MCF 10A (cell line): Measurements from ENCODE around the gene NUBP2. TPM values are rescaled to one million over a fixed set of nuclear protein-coding genes. Genes with fewer than 3 reads are reported as not detected.
"Not testable (repeated sequence)": the region's sequence is repeated elsewhere in the genome, so short reads cannot be mapped to it uniquely, and the experiment has no call there.

Experiments used
- BruUV-seq: library from RNA; stranded (reverse); fragments of 400-500 nt; replicated peaks from 2 replicates; lab custom pipeline; 2021; lab: Mats Ljungman, UMichigan
- CTCF ChIA-PET: fragments of 300-600 bp; sonication (Branson Sonifier 250); formaldehyde crosslinking; extraction: SDS; loops from one replicate; lab custom pipeline; 2021; ENCODE audit warnings: antibody characterized with exemption, inconsistent platforms; lab: Yijun Ruan, JAX
- POLR2A ChIA-PET: fragments of 300-600, 350-650 bp; sonication (Branson Sonifier 250); formaldehyde crosslinking; extraction: SDS; loops from one replicate; lab custom pipeline; 2020; ENCODE audit warnings: antibody characterized with exemption, inconsistent platforms; lab: Yijun Ruan, JAX
- DNase-seq: peaks from one replicate; pipeline ENCODE4 v3.0.0-alpha.2; 2018; ENCODE audit not compliant: unreplicated experiment
- H3K27ac Mint-ChIP-seq: one replicate; pipeline ENCODE4 v1.8.0; 2022; ENCODE audit warnings: mild to moderate bottlenecking, low read depth, mixed read lengths; ENCODE audit not compliant: unreplicated experiment
- H3K27me3 Mint-ChIP-seq: one replicate; pipeline ENCODE4 v1.8.0; 2022; ENCODE audit warnings: mixed read lengths; ENCODE audit not compliant: insufficient read depth, unreplicated experiment
- H3K36me3 Mint-ChIP-seq: one replicate; pipeline ENCODE4 v1.8.0; 2022; ENCODE audit warnings: mild to moderate bottlenecking, moderate library complexity, mixed read lengths; ENCODE audit not compliant: insufficient read depth, unreplicated experiment
- H3K4me1 Mint-ChIP-seq: one replicate; pipeline ENCODE4 v1.8.0; 2022; ENCODE audit warnings: mixed read lengths; ENCODE audit not compliant: insufficient read depth, unreplicated experiment
- H3K4me3 Mint-ChIP-seq: one replicate; pipeline ENCODE4 v1.8.0; 2022; ENCODE audit warnings: mild to moderate bottlenecking, moderate library complexity, mixed read lengths; ENCODE audit not compliant: unreplicated experiment
- H3K9me3 Mint-ChIP-seq: one replicate; pipeline ENCODE4 v1.8.0; 2022; ENCODE audit warnings: mixed read lengths; ENCODE audit not compliant: unreplicated experiment
- intact Hi-C: fragments of 100-400 bp; cut with micrococcal nuclease; formaldehyde crosslinking; loops from 2 replicates; pipeline ENCODE4 v1.14.1; 2022
- total RNA-seq: library from RNA; stranded (reverse); gene quantifications from 2 replicates; pipeline ENCODE4 v1.2.3, GENCODE V29; 2022
- TF ChIP-seq, protein P1 (sequence below): fragments of 200-600 bp; IDR thresholded peaks from one replicate; pipeline ENCODE4 v1.8.0; 2022; ENCODE audit warnings: antibody characterized with exemption, mild to moderate bottlenecking; ENCODE audit not compliant: unreplicated experiment

Gene NUBP2
- total RNA-seq, 1 experiment from 2014 or later, result 71.3 TPM

GRCh38 chr16:1793578-1794220 lies 10.9 kb downstream of the NUBP2 start, which contains the start of gene IGFALS:
TSS of gene IGFALS (minus strand) at chr16:1793705. CDS start at chr16:1793652, 53 bp downstream.
- TF ChIP-seq, protein P1, sequence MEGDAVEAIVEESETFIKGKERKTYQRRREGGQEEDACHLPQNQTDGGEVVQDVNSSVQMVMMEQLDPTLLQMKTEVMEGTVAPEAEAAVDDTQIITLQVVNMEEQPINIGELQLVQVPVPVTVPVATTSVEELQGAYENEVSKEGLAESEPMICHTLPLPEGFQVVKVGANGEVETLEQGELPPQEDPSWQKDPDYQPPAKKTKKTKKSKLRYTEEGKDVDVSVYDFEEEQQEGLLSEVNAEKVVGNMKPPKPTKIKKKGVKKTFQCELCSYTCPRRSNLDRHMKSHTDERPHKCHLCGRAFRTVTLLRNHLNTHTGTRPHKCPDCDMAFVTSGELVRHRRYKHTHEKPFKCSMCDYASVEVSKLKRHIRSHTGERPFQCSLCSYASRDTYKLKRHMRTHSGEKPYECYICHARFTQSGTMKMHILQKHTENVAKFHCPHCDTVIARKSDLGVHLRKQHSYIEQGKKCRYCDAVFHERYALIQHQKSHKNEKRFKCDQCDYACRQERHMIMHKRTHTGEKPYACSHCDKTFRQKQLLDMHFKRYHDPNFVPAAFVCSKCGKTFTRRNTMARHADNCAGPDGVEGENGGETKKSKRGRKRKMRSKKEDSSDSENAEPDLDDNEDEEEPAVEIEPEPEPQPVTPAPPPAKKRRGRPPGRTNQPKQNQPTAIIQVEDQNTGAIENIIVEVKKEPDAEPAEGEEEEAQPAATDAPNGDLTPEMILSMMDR, result no peak
- H3K27me3 Mint-ChIP-seq, result no peaks in the 10 kb centered on the region
- H3K4me1 Mint-ChIP-seq, result no peaks in the 10 kb centered on the region
- intact Hi-C loops, result no loop called here
- no TSS peak for BruUV-seq
- ChIA-PET CTCF (interaction anchor here (0.6 kb wide), 2 partner anchors 29 to 483 kb away, joined by 3 read pairs; no protein-coding TSS in a partner anchor), POLR2A (interaction anchor here (0.7 to 1.1 kb wide), 2 partner anchors 8 to 11 kb away, joined by 3 to 6 read pairs; partner anchors contain the start of genes NUBP2 and SPSB3)
- no peak within 1 kb of the TSS for H3K4me3 Mint-ChIP-seq
- no peak within 1 kb of the TSS for H3K27ac Mint-ChIP-seq
- no peak for DNase-seq
- H3K9me3 Mint-ChIP-seq, result no peaks in the 10 kb centered on the region
- no peaks in the 10 kb centered on the region for H3K36me3 Mint-ChIP-seq

DNA sequence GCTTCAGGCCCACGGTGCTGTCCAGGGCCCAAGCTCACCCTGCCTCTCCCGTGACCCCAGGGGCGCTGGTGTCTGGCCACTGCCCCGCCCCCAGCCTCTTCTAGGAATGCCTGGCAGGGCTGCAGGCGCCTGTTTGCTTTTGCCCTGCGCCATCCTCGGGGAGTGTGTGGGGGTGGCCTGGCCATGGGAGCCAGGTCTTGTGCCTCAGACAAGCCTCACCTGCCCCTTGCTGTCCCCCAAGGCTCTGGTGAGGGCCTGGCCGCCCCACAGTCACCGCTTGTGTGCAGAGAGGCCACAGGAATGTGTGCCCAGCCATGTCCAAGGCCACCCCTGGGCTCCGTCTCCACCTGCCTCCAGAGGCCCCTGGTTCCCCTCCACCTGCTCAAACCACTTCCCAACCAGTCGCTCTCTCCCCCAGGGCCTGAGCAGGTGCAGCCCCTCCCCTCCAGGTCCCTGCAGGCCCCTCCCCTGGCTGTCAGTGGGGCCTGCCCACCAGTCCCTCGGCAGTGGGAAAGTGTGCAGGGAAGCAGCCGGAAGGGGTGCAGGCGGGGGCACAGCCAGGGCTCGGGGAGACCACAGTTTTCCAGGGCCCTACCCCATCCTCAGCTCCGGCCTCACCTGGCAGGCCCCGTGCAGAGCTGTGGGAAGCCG lies 11.6 kb downstream of the NUBP2 start:
- ChIA-PET POLR2A (no interaction called here), CTCF (no interaction called here)
- intact Hi-C loops, result no loop called here
- no peak for DNase-seq
- H3K4me3 Mint-ChIP-seq, result no peak overlapping the region
- H3K27me3 Mint-ChIP-seq, result no peaks in the 10 kb centered on the region
- no peak overlapping the region for H3K27ac Mint-ChIP-seq
- H3K9me3 Mint-ChIP-seq, result no peaks in the 10 kb centered on the region
- no TSS peak for BruUV-seq
- TF ChIP-seq, protein P1, result no peak
- H3K36me3 Mint-ChIP-seq, result no peaks in the 10 kb centered on the region
- no peaks in the 10 kb centered on the region for H3K4me1 Mint-ChIP-seq

GRCh38 chr16:1794908-1795666 lies 12.3 kb downstream of the NUBP2 start:
- TF ChIP-seq, protein P1, result no peak
- H3K4me3 Mint-ChIP-seq, result no peak overlapping the region
- H3K27me3 Mint-ChIP-seq, result no peaks in the 10 kb centered on the region
- H3K4me1 Mint-ChIP-seq, result no peaks in the 10 kb centered on the region
- intact Hi-C loops, result no loop called here
- DNase-seq, result no peak
- BruUV-seq, result no TSS peak
- ChIA-PET POLR2A (interaction anchor here (3.0 kb wide), 1 partner anchor 12 kb away, joined by 14 read pairs; the partner anchor contains the start of genes NUBP2 and SPSB3), CTCF (no interaction called here)
- H3K27ac Mint-ChIP-seq, result no peak overlapping the region
- H3K36me3 Mint-ChIP-seq, result no peaks in the 10 kb centered on the region
- no peaks in the 10 kb centered on the region for H3K9me3 Mint-ChIP-seq

GRCh38 chr16:1799263-1799662 lies 16.5 kb downstream of the NUBP2 start:
- BruUV-seq, H3K36me3 Mint-ChIP-seq, H3K4me3 Mint-ChIP-seq, H3K27ac Mint-ChIP-seq, H3K9me3 Mint-ChIP-seq, H3K4me1 Mint-ChIP-seq, POLR2A ChIA-PET, DNase-seq, H3K27me3 Mint-ChIP-seq, intact Hi-C loops, CTCF ChIA-PET: not testable (repeated sequence)
